Panc1 (cell line): ENCODE data around the gene SPR.

Source experiments
- CTCF ChIP-seq: fragments of 450-650 bp; IDR thresholded peaks from 2 replicates; pipeline ENCODE4 v1.5.1; 2017; ENCODE audit warnings: mild to moderate bottlenecking
- POLR2AphosphoS5 ChIP-seq: IDR thresholded peaks from 2 replicates; pipeline ENCODE4 v1.6.1; 2012; ENCODE audit warnings: mild to moderate bottlenecking, low read depth, low read length, moderate library complexity
- SIN3A ChIP-seq: IDR thresholded peaks from 2 replicates; pipeline ENCODE4 v1.6.1; 2012; ENCODE audit warnings: low read depth, mild to moderate bottlenecking, low read length, moderate library complexity, borderline replicate concordance; ENCODE audit not compliant: insufficient read depth

- no peak for TF ChIP-seq SIN3A
- TF ChIP-seq CTCF = no peak
- no peak for TF ChIP-seq POLR2AphosphoS5
Measured at GRCh38 chr2:72889991-72890390, 2.8 kb downstream of the SPR start.
